Esophagus muscularis mucosa (tissue), 4 donors: Measurements from ENCODE around the gene CARHSP1. TPM values are rescaled to one million over a fixed set of nuclear protein-coding genes. Genes with fewer than 3 reads are reported as not detected.
"Not testable (repeated sequence)": the region's sequence is repeated elsewhere in the genome, so short reads cannot be mapped to it uniquely, and the experiment has no call there.

Experiments
- DNase-seq: peaks from one replicate; pipeline ENCODE4 v3.0.0-alpha.2; 2017; ENCODE audit errors: extremely low spot score
- H3K27ac ChIP-seq, 4 donors: fragments of 200-600 bp; sonication (generic); replicated peaks in 1 of 4; 1 replicate in 3 of 4; 2 replicates in 1 of 4; pipeline ENCODE4 v1.5.1; 2016 to 2019; ENCODE audit warnings: mild to moderate bottlenecking in 1 of 4
- H3K27me3 ChIP-seq, 4 donors: fragments of 200-600 bp; sonication (generic); one replicate each; pipeline versions ENCODE4 v1.5.1 to v1.6.0; 2016 to 2019
- H3K36me3 ChIP-seq, 4 donors: fragments of 200-600 bp; sonication (generic); one replicate each; pipeline ENCODE4 v1.5.1; 2016 to 2019
- H3K4me1 ChIP-seq, 4 donors: fragments of 200-600 bp; sonication (generic); one replicate each; pipeline ENCODE4 v1.5.1; 2016 to 2019
- H3K4me3 ChIP-seq, 4 donors: fragments of 200-600 bp; sonication (generic); 1 replicate in 2 of 4; 2 replicates in 2 of 4; pipeline ENCODE4 v1.5.1; 2016 to 2019; ENCODE audit warnings: mild to moderate bottlenecking in 4 of 4, moderate library complexity in 1 of 4
- H3K9me3 ChIP-seq, 4 donors: fragments of 200-600 bp; sonication (generic); 1 replicate in 3 of 4; 2 replicates in 1 of 4; pipeline ENCODE4 v1.5.1; 2016 to 2019
- CTCF ChIP-seq, 3 experiments: fragments of 200-600 bp in 2 of 3; fragments of 450-650 bp in 1 of 3; sonication (generic) in 2 of 3; IDR thresholded peaks; one replicate each; pipeline ENCODE4 v1.5.1; 2017 to 2019; ENCODE audit warnings: antibody characterized with exemption in 3 of 3, mild to moderate bottlenecking in 2 of 3, moderate library complexity in 1 of 3
- EP300 ChIP-seq: sonication (generic); formaldehyde crosslinking; IDR thresholded peaks from one replicate; pipeline ENCODE4 v1.6.1; 2017; ENCODE audit warnings: antibody characterized with exemption
- POLR2A ChIP-seq: fragments of 450-650 bp; IDR thresholded peaks from one replicate; pipeline ENCODE4 v1.6.1; 2017; ENCODE audit warnings: antibody characterized with exemption, moderate library complexity, mild to moderate bottlenecking, low read depth
- POLR2AphosphoS5 ChIP-seq, 2 donors: sonication (generic); formaldehyde crosslinking; IDR thresholded peaks; one replicate each; pipeline ENCODE4 v1.6.1; 2017; ENCODE audit warnings: antibody characterized with exemption in 2 of 2
- WGBS: methylation state at CpG from one replicate; pipeline ENCODE4 v1.1.5; 2018; 5-methylcytosine and 5-hydroxymethylcytosine counted together
- intact Hi-C: fragments of 100-400 bp; cut with DNase I; formaldehyde crosslinking; loops from one replicate; pipeline ENCODE4 v1.15.1; 2023
- total RNA-seq, 4 donors: library from RNA; depleted of rRNA; stranded (reverse); fragments of >200 nt; gene quantifications; one replicate each; pipeline versions ENCODE4 v1.1.0 to v1.2.1, GENCODE V29; 2016

Gene CARHSP1
- total RNA-seq, 4 donors from 2014 or later: 33.2 to 95.8 (median 73.9) TPM

DNA sequence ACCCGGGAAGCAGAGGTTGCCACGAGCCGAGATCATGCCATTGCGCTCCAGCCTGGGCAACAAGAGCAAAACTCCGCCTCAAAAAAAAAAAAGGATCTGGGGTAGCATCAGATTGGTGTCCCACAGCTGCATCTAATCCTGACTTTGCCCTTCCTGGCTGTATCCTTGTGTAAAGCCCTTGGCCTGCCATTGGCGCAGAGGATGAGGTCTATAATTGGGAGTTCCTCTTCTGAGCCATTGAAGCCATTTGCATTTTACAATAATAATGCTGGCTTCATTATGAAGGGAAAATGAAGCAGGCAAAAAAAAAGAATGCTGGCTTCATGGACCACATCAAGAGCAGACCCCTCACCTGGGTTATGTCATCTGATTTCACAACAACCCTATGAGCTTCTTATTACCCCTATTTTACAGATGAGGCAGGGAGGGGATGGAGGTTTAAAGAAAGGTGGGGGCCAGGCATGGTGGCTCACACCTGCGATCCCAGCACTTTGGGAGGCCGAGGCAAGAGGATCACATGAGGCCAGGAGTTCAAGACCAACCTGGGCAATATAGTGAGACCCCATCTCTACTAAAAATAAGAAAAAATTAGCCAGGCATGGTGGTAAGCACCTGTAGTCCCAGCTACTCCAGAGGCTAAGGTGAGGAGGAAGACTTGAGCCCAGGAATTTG lies 12.2 kb upstream of the CARHSP1 start:
- WGBS: 95% methylated on average over 6 of the region's 8 CpGs
- no peak for TF ChIP-seq POLR2AphosphoS5 (IDR thresholded peaks at IDR 0.05)
- no peak for DNase-seq

GRCh38 chr16:8878523-8878911 lies 9.7 kb upstream of the CARHSP1 start:
- no peak overlapping the region for H3K27ac ChIP-seq
- TF ChIP-seq EP300 (no peak), POLR2AphosphoS5 (IDR thresholded peaks at IDR 0.05) (peak in 1 of 2 donors; percentile 18), CTCF (IDR thresholded peaks at IDR 0.05) (no peak), POLR2A (no peak)
- WGBS: 73% methylated on average over 6 of the region's 6 CpGs
- H3K9me3 ChIP-seq: no peaks in the 10 kb centered on the region
- H3K36me3 ChIP-seq: no peaks in the 10 kb centered on the region
- peaks cover 0 to 48% (median 7%) of the 10 kb centered on the region in 4 donors for H3K27me3 ChIP-seq
- no peak for DNase-seq
- peaks cover 4 to 6% (median 5%) of the 10 kb centered on the region in 4 donors for H3K4me1 ChIP-seq
- no peak overlapping the region for H3K4me3 ChIP-seq
- intact Hi-C loops: loop anchor here (2.0 to 5.0 kb wide), 2 partner anchors 206 to 310 kb away; partner anchors contain the start of gene ABAT

More for the DNA sequence above, 12.2 kb upstream of the CARHSP1 start:
- intact Hi-C loops: loop anchor here (2.0 kb wide), 1 partner anchor 220 kb away; no protein-coding TSS in a partner anchor
- no peak overlapping the region for H3K4me3 ChIP-seq
- no peaks in the 10 kb centered on the region for H3K36me3 ChIP-seq
- H3K9me3 ChIP-seq: no peaks in the 10 kb centered on the region
- H3K27ac ChIP-seq: no peak overlapping the region
- peaks cover 0 to 66% (median 11%) of the 10 kb centered on the region in 4 donors for H3K27me3 ChIP-seq
- H3K4me1 ChIP-seq: peaks cover 11 to 14% (median 13%) of the 10 kb centered on the region in 4 donors

DNA sequence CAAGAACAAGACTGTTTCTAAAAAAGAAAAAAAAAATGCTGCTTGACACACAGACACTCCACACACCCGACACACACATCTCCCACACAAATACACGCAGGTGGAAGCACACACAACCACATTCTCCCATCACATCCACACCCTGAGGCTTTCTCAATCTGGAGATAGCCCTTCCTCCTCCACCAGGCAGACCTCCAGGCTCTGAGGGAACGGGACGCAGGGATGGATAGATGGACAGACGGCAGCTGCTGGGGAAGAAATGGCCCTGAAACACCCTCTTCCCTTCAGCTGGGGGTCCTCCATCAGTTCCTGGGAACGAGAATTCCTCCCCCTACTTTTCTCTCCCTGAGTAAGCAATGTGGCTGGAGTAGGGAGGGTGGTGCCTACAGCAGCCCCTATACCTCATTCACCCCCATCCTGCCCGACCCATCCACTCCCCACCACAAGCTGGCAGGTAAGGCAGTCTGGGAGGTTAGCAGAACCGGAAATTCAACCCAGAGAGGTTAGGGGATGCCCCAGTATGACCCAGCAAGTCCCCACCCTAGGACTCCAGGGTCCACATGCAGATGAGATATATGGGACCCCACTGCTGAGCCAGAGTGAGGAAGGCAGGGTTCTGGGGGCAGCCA lies 9.2 kb upstream of the CARHSP1 start:
- TF ChIP-seq POLR2AphosphoS5 (IDR thresholded peaks at IDR 0.05): no peak
- TF ChIP-seq CTCF (IDR thresholded peaks at IDR 0.05): no peak
- TF ChIP-seq POLR2A: no peak
- TF ChIP-seq EP300: no peak
- no peak overlapping the region for H3K4me3 ChIP-seq
- no peak for DNase-seq
- WGBS: 74% methylated on average over 6 of the region's 8 CpGs
- no peaks in the 10 kb centered on the region for H3K9me3 ChIP-seq
- H3K4me1 ChIP-seq: peaks cover 4 to 6% (median 5%) of the 10 kb centered on the region in 4 donors
- H3K27ac ChIP-seq: no peak overlapping the region
- peaks cover 0 to 43% (median 6%) of the 10 kb centered on the region in 4 donors for H3K27me3 ChIP-seq
- intact Hi-C loops: loop anchor here (2.0 to 5.0 kb wide), 2 partner anchors 206 to 309 kb away; partner anchors contain the start of gene ABAT
- H3K36me3 ChIP-seq: no peaks in the 10 kb centered on the region

- not testable (repeated sequence) for H3K9me3 ChIP-seq, H3K27ac ChIP-seq, H3K4me3 ChIP-seq, DNase-seq, H3K36me3 ChIP-seq
- intact Hi-C loops: loop anchor here (5.0 kb wide), 1 partner anchor 203 kb away; the partner anchor contains the start of gene ABAT
- H3K4me1 ChIP-seq: peaks cover 4 to 13% (median 4%) of the 10 kb centered on the region in 4 donors
- peaks cover 0 to 16% (median 0%) of the 10 kb centered on the region in 4 donors for H3K27me3 ChIP-seq
- 76% methylated on average over 7 of the region's 7 CpGs for WGBS
Measured at GRCh38 chr16:8875317-8875716, 6.5 kb upstream of the CARHSP1 start.

- Histone ChIP-seq H3K27me3 (peaks cover 0 to 9% (median 0%) of the 10 kb centered on the region in 4 donors), H3K4me3 (no peak overlapping the region), H3K27ac (no peak overlapping the region), H3K36me3 (no peaks in the 10 kb centered on the region), H3K9me3 (no peaks in the 10 kb centered on the region), H3K4me1 (peaks cover 0 to 14% (median 4%) of the 10 kb centered on the region in 4 donors)
- 51% methylated on average over 6 of the region's 6 CpGs for WGBS
- TF ChIP-seq POLR2AphosphoS5 (IDR thresholded peaks at IDR 0.05) (no peak), POLR2A (no peak), CTCF (IDR thresholded peaks at IDR 0.05) (no peak), EP300 (no peak)
- intact Hi-C loops: no loop called here
- DNase-seq: no peak
Measured at GRCh38 chr16:8874388-8874787, 5.6 kb upstream of the CARHSP1 start.

DNA sequence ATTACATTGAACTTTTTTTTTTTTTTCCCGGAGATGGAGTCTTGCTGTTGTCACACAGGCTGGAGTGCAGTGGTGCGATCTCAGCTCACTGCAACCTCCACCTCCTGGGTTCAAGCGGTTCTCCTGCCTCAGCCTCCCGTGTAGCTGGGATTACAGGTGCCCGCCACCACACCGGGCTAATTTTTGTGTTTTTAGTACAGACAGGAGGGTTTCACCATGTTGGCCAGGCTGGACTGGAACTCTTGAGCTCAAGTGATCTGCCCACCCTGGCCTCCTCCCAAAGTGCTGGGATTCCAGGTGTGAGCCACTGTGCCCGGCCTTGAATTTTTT lies 5.0 kb upstream of the CARHSP1 start:
- H3K27ac ChIP-seq, H3K27me3 ChIP-seq, H3K4me3 ChIP-seq, intact Hi-C loops, H3K36me3 ChIP-seq, DNase-seq, H3K9me3 ChIP-seq: not testable (repeated sequence)
- H3K4me1 ChIP-seq: peaks cover 0 to 17% (median 9%) of the 10 kb centered on the region in 4 donors
- 94% methylated on average over 7 of the region's 7 CpGs for WGBS
